Measurements from ENCODE around the gene TGIF2.
"Not testable (repeated sequence)": the region's sequence is repeated elsewhere in the genome, so short reads cannot be mapped to it uniquely, and the experiment has no call there.

TGIF2 gene

GRCh38 chr20:36632487-36633284, 59.3 kb downstream of the TGIF2 start:
- no peak for DNase-seq (ENCODE audit: low spot score)
- H3K4me3 ChIP-seq = no peak overlapping the region
- no peak for TF ChIP-seq CTCF (IDR thresholded peaks at IDR 0.05)
- H3K27ac ChIP-seq = no peak overlapping the region

GRCh38 chr20:36633285-36633772, 59.9 kb downstream of the TGIF2 start:
- DNase-seq (ENCODE audit: low spot score) = no peak
- TF ChIP-seq CTCF (IDR thresholded peaks at IDR 0.05) = no peak
- no peak overlapping the region for H3K4me3 ChIP-seq
- H3K27ac ChIP-seq = no peak overlapping the region

GRCh38 chr20:36634342-36634741, 60.9 kb downstream of the TGIF2 start:
- Histone ChIP-seq H3K27ac (no peak overlapping the region), H3K4me3 (no peak overlapping the region)
- no peak for DNase-seq (ENCODE audit: low spot score)
- no peak for TF ChIP-seq CTCF (IDR thresholded peaks at IDR 0.05)

GRCh38 chr20:36638876-36639400, 65.5 kb downstream of the TGIF2 start:
- not testable (repeated sequence) for H3K27ac ChIP-seq; DNase-seq (ENCODE audit: low spot score); H3K4me3 ChIP-seq

- no peak for TF ChIP-seq CTCF (IDR thresholded peaks at IDR 0.05)
- no peak for DNase-seq (ENCODE audit: low spot score)
- Histone ChIP-seq H3K4me3 (no peak overlapping the region), H3K27ac (no peak overlapping the region)
These were observed 68.1 kb downstream of the TGIF2 start for GRCh38 chr20:36641506-36641843.

- no peak overlapping the region for H3K4me3 ChIP-seq
- DNase-seq (ENCODE audit: low spot score) = no peak
- H3K27ac ChIP-seq = no peak overlapping the region
- TF ChIP-seq CTCF (IDR thresholded peaks at IDR 0.05) = no peak
These were observed 68.7 kb downstream of the TGIF2 start for GRCh38 chr20:36642136-36642535.
